PC-9 (cell line): ENCODE data around the gene ARFGEF3. TPM values are rescaled to one million over a fixed set of nuclear protein-coding genes. Genes with fewer than 3 reads are reported as not detected.

ENCODE experiments used
- BruUV-seq: library from RNA; stranded (reverse); fragments of 400-500 nt; replicated peaks from 2 replicates; lab custom pipeline; 2021; lab: Mats Ljungman, UMichigan
- CTCF ChIA-PET: fragments of 300-600 bp; sonication (Branson Sonifier 250); formaldehyde crosslinking; loops from one replicate; lab custom pipeline; 2022; ENCODE audit warnings: antibody characterized with exemption; lab: Charles Lee
- POLR2A ChIA-PET: fragments of 300-600 bp; sonication (Branson Sonifier 250); formaldehyde crosslinking; loops from one replicate; lab custom pipeline; 2022; ENCODE audit warnings: antibody characterized with exemption; ENCODE audit not compliant: unreplicated experiment; lab: Charles Lee
- DNase-seq, 2 experiments: peaks; one replicate each; pipeline versions ENCODE4 v3.0.0 to v3.0.0-alpha.2; 2015 to 2022; ENCODE audit warnings: mixed read lengths in 1 of 2
- H2AFZ ChIP-seq: fragments of 200-600 bp; sonication (generic); 2 replicates; pipeline ENCODE4 v1.8.1; 2017; ENCODE audit warnings: antibody characterized with exemption
- H3F3A ChIP-seq: fragments of 200-600 bp; sonication (generic); 2 replicates; pipeline ENCODE4 v1.8.1; 2017; ENCODE audit warnings: antibody characterized with exemption, mild to moderate bottlenecking, low read depth; ENCODE audit not compliant: insufficient read depth
- H3K27ac ChIP-seq: fragments of 200-600 bp; sonication (generic); 2 replicates; pipeline ENCODE4 v1.6.1; 2016; ENCODE audit warnings: mixed run types
- H3K27me3 ChIP-seq: fragments of 200-600 bp; sonication (generic); 2 replicates; pipeline ENCODE4 v1.6.1; 2016; ENCODE audit warnings: low read depth, mixed run types; ENCODE audit not compliant: insufficient read depth
- H3K36me3 ChIP-seq: fragments of 200-600 bp; sonication (generic); 2 replicates; pipeline ENCODE4 v1.6.1; 2016; ENCODE audit warnings: low read depth, mixed run types
- H3K4me1 ChIP-seq: fragments of 200-600 bp; sonication (generic); replicated peaks from 2 replicates; pipeline ENCODE4 v1.6.1; 2016; ENCODE audit warnings: mixed run types; ENCODE audit not compliant: insufficient read depth
- H3K4me2 ChIP-seq: fragments of 200-600 bp; sonication (generic); 2 replicates; pipeline ENCODE4 v1.6.1; 2017; ENCODE audit warnings: mixed run types
- H3K4me3 ChIP-seq: fragments of 200-600 bp; sonication (generic); 2 replicates; pipeline ENCODE4 v1.6.1; 2016; ENCODE audit warnings: mixed run types
- H3K79me2 ChIP-seq: fragments of 200-600 bp; sonication (generic); 2 replicates; pipeline ENCODE4 v1.6.1; 2017; ENCODE audit warnings: low read depth, mixed run types
- H3K9me2 ChIP-seq: fragments of 200-600 bp; sonication (generic); 2 replicates; pipeline ENCODE4 v1.8.1; 2017; ENCODE audit warnings: mild to moderate bottlenecking; ENCODE audit not compliant: insufficient read depth
- H3K9me3 ChIP-seq: fragments of 200-600 bp; sonication (generic); 2 replicates; pipeline ENCODE4 v1.8.1; 2016; ENCODE audit warnings: low read depth; ENCODE audit not compliant: insufficient read depth
- H4K20me1 ChIP-seq: fragments of 200-600 bp; sonication (generic); 2 replicates; pipeline ENCODE4 v1.8.1; 2017; ENCODE audit not compliant: insufficient read depth
- CTCF ChIP-seq: fragments of 200-600 bp; sonication (generic); conservative IDR thresholded peaks from 2 replicates; pipeline ENCODE4 v1.6.1; 2017; ENCODE audit warnings: mixed run types, antibody characterized with exemption, mild to moderate bottlenecking, moderate library complexity
- EZH2 ChIP-seq: fragments of 200-600 bp; sonication (generic); IDR thresholded peaks from 2 replicates; pipeline ENCODE4 v1.8.0; 2017; ENCODE audit warnings: antibody characterized with exemption, low read depth
- intact Hi-C: fragments of 100-400 bp; cut with micrococcal nuclease; formaldehyde crosslinking; loops from one replicate; pipeline ENCODE4 v1.10.0; 2022; ENCODE audit not compliant: unreplicated experiment
- total RNA-seq: library from RNA; stranded (reverse); gene quantifications from 2 replicates; pipeline ENCODE4 v1.2.3, GENCODE V29; 2021

ARFGEF3 gene
- total RNA-seq, 1 experiment from 2014 or later = 9.9 TPM

DNA sequence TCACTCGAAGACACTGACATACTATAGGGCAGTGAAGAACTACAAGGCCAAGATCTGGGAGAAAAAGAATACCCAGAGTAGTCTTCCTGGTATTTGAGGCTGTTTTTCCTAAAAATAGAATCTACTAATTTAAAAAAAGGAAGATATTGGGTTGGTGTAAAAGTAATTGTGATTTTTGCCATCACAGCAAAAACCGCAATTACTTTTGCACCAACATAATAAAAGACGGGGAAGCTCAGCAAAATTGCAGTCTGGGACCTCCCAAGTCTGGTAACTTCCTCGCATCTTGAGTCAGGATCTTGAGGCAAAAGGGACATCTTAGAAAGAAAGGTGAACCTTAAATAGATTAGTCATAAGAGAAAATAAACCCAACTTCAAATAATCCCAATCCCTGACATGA is 138.7 kb downstream of the ARFGEF3 start:
- Histone ChIP-seq H3K4me2 (no peak overlapping the region), H3K79me2 (no peaks in the 10 kb centered on the region), H3K4me3 (no peak overlapping the region), H3K9me3 (no peaks in the 10 kb centered on the region), H4K20me1 (no peaks in the 10 kb centered on the region), H3K27me3 (no peaks in the 10 kb centered on the region), H3F3A (peaks cover 10% of the 10 kb centered on the region; the same call in 1 of the 2 replicates), H2AFZ (no peak overlapping the region), H3K9me2 (no peaks in the 10 kb centered on the region), H3K36me3 (peaks cover 36% of the 10 kb centered on the region), H3K4me1 (no peaks in the 10 kb centered on the region; the same call in 1 of the 2 replicates), H3K27ac (no peak overlapping the region)
- intact Hi-C loops = no loop called here
- ChIA-PET CTCF (no interaction called here), POLR2A (no interaction called here)
- no peak for DNase-seq
- TF ChIP-seq EZH2 = no peak
- no peak for TF ChIP-seq CTCF
- BruUV-seq = no TSS peak

DNA sequence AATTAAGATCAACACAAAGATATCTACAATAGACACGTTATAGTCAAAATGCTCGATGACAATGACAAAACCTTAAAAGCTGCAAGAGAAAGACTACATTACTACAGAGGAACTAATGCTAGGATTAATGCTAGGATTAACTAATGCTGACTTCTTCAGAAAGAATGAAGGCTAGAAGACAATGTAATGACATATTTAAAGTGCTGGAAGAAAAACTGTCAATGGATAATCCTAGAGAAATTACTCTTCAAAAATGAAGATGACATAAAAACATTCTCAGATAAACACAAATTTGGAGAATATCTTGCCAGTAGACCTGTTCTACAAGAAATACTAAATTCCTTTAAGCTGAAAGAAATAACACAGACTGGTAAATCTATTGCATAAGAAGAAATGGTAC is 140.8 kb downstream of the ARFGEF3 start:
- no peaks in the 10 kb centered on the region; the same call in 1 of the 2 replicates for H3K4me1 ChIP-seq
- H3K9me2 ChIP-seq = no peaks in the 10 kb centered on the region
- peaks cover 28% of the 10 kb centered on the region for H3K36me3 ChIP-seq
- BruUV-seq = no TSS peak
- H3K4me3 ChIP-seq = no peak overlapping the region
- H3K9me3 ChIP-seq = no peaks in the 10 kb centered on the region
- H3F3A ChIP-seq = peaks cover 16% of the 10 kb centered on the region; the same call in 1 of the 2 replicates
- no peak overlapping the region for H3K27ac ChIP-seq
- H2AFZ ChIP-seq = no peak overlapping the region
- POLR2A ChIA-PET = no interaction called here
- no peak for TF ChIP-seq CTCF
- no peak for TF ChIP-seq EZH2
- intact Hi-C loops = no loop called here
- no peaks in the 10 kb centered on the region for H4K20me1 ChIP-seq
- no peak for DNase-seq
- CTCF ChIA-PET = no interaction called here
- H3K4me2 ChIP-seq = no peak overlapping the region
- H3K79me2 ChIP-seq = no peaks in the 10 kb centered on the region
- H3K27me3 ChIP-seq = no peaks in the 10 kb centered on the region

- intact Hi-C loops = no loop called here
- Histone ChIP-seq H2AFZ (no peak overlapping the region), H3K27ac (no peak overlapping the region), H3K4me3 (no peak overlapping the region), H3K9me2 (no peaks in the 10 kb centered on the region), H3F3A (peaks cover 10% of the 10 kb centered on the region; the same call in 1 of the 2 replicates), H3K4me1 (no peaks in the 10 kb centered on the region; the same call in 1 of the 2 replicates), H3K9me3 (no peaks in the 10 kb centered on the region), H4K20me1 (no peaks in the 10 kb centered on the region), H3K4me2 (no peak overlapping the region), H3K36me3 (no peaks in the 10 kb centered on the region), H3K79me2 (no peaks in the 10 kb centered on the region), H3K27me3 (no peaks in the 10 kb centered on the region)
- ChIA-PET POLR2A (no interaction called here), CTCF (interaction anchor here (0.5 kb wide), 1 partner anchor 122 kb away, joined by 4 read pairs; no protein-coding TSS in a partner anchor)
- no TSS peak for BruUV-seq
- peak; percentile 35 to 64 for DNase-seq
- TF ChIP-seq EZH2 (no peak), CTCF (no peak)
These were observed 145.6 kb downstream of the ARFGEF3 start for GRCh38 chr6:138307352-138307751.
